GM18505 (cell line): ENCODE results near the gene NEGR1.

Experiments used
- ATAC-seq: cut with Tn5 transposase; IDR thresholded peaks from one replicate; pipeline ENCODE4 v1.9.1; 2021; ENCODE audit not compliant: unreplicated experiment
- POLR2A ChIP-seq: IDR thresholded peaks from 4 replicates; pipeline ENCODE4 v1.6.1; 2011; ENCODE audit warnings: borderline replicate concordance; ENCODE audit not compliant: insufficient read depth, insufficient read length; ENCODE audit errors: extremely low read depth

NEGR1 gene

DNA sequence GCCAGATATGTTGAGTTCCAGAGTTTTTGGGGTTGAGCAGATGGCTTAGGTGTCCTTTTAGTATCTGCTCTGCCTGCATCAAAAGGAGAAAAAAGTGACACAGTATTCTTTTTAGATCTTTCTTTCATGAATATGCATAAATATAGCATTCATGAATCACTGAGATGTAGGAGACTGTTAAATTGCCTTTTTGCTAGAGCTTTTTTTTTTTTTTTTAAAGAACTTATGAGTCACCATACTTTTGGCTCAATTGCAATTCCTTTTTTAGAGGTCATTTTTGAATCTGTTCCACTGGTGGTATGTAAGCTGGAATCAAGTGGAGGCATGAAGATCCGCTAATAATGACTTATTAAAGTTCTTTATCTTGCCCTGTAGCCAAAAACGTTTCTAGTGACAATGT, 720.6 kb downstream of the NEGR1 start:
- no peak for TF ChIP-seq POLR2A
- no peak for ATAC-seq

DNA sequence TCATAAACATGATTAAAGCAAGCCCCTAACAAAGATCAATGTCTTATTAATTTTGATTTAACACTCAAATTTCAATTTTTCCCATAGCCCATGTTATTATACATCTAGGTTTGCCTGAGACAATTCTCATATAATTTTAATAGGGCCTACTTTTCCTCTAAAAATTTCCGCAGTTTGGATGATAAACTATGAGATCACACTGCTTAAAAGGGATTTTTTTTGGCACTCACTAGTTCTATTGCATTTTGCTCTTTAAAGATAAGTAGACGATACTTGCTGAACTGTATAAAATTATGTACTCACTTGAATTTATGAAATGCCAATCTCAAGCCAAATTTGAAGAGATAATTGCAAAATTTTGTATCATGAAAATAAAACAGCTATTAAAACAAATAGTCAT, 721.1 kb downstream of the NEGR1 start:
- no peak for ATAC-seq
- no peak for TF ChIP-seq POLR2A

DNA sequence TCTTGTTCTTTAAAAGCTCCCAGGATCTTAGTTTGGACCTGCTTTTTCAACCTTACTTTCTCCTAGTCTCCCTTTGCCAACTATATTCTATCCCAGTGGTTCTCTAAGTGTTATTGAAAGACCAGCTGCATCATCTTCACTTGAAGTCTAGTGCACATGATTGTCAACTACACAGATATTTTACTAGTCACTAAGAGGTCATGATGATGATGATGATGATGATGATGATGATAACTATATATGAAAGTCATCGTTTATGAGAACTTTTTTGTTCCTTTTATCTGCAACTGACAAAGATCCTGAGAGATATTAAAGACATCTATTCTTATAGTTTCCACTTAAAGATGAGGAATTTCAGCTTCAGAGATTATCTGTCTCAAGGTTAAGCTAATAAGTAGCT, 722.5 kb downstream of the NEGR1 start:
- no peak for ATAC-seq

DNA sequence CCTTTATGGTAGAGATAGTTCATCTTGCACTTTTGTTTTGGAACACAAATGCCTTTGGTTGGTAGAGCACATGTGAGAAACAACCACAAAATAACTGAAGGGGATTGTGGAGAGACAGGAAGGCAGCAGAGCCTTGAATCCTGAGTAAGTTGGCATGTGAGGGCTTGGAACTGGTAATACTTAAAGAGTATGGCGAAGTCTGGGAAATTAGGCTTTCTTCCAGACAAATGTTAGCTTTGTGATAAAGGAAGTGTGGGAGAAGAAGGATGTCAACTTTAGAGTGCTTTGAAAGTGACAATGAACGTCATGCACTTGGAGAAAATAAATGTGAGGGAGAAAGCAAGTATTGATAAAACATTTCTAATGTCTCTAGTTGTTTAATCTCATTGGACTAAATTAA, 725.2 kb downstream of the NEGR1 start:
- TF ChIP-seq POLR2A: no peak
- no peak for ATAC-seq

More for the DNA sequence above, 722.5 kb downstream of the NEGR1 start:
- no peak for TF ChIP-seq POLR2A

GRCh38 chr1:71548398-71548890, 733.9 kb downstream of the NEGR1 start:
- TF ChIP-seq POLR2A: no peak
- no peak for ATAC-seq

GRCh38 chr1:71542155-71542554, 740.2 kb downstream of the NEGR1 start:
- TF ChIP-seq POLR2A: no peak
- no peak for ATAC-seq

DNA sequence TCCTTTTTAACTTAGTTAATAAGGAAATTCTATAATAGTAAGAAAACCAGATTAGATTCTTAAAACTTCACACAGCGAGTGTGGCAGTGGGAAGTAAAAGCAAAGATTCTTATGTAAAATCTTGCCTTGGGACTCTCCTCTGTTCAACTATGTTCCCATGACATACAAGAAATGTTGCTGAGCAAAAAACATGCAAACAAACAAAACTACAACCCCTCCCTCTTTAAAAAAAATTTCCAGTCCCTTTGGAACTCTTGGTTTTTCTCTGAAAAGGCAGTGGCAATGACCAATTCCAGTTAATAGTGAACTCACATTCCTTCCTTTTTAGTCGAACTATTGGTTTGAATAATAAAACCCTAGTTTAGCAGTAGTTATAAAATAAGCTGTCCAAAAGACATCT, 748.4 kb downstream of the NEGR1 start:
- TF ChIP-seq POLR2A: no peak
- ATAC-seq: no peak

DNA sequence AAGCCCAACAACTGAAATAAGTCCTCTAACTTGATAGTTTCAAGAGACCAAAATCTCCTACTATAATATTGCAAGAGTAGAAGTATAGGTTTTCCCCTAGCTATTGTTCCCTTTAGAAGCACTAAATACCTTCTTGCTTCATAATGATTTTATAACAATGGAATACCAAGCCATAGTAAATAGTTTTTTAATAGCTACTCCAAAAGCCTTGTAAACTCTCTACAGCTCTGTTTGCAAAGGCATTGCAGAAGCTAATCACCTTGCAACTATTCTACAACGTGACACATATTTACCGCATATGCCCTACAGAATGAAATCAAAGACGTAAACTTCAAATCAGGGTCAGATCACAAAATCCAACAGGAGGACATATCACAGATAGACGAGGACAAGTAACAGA, 750.0 kb downstream of the NEGR1 start:
- no peak for ATAC-seq
- no peak for TF ChIP-seq POLR2A

GRCh38 chr1:71526824-71527223, 755.5 kb downstream of the NEGR1 start:
- ATAC-seq: no peak
- no peak for TF ChIP-seq POLR2A

DNA sequence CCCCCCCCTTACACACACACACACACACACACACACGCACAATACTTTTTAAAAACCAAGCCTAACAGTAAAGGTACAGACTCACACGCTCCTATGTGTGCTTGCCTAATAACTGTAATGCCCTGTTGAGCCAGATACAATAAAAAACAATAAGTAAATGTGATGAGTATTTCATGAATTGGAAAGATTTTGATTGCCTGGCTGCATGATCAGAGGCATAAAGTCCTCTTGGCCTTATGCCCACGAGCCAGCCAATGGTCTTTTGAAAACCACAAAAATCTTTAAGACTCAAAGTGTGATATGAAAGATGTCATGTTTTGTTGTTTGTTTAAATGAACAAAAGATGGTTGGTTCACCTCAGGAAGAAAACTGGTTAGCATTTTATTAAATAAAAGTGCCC, 759.6 kb downstream of the NEGR1 start:
- TF ChIP-seq POLR2A: no peak
- no peak for ATAC-seq

- no peak for TF ChIP-seq POLR2A
- no peak for ATAC-seq
These were observed 760.6 kb downstream of the NEGR1 start for GRCh38 chr1:71521655-71522264.

DNA sequence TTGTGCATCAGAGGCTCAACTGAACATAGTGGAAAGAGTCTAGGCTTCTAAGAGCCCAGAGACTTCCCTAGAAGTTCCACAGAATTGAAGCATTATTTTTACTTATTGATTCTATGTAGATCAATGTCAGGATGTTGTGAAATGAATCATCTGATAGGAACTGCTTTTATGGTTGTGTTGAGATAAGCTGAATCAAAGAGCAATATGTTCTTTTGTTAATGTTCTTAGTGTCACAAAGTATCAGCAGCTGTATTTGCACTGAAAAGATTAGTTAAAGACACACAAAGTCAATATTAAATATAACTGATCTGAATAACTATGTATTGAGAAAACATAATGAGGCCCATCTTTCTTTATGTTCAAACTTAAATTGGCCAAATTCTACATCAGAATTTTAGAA, 770.8 kb downstream of the NEGR1 start:
- no peak for TF ChIP-seq POLR2A
- ATAC-seq: no peak

DNA sequence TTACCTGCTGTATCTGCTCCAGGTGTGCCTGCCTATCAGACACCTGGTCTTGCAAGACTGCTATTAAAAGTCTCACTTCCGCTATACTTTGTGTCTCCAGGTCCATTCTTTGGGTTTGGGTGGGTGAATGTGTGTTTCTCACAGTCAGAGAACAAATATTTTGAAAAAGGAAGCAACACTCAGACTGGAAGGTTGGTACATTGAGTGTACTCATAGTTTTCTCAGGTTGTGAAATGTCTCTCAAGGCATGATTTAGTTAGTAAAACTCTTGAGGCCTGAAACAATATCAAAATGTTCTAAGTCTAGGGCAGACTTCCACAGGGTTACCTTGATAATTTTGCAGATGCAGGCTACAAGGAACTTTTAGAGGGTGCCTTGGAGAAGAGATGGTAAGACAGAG, 771.6 kb downstream of the NEGR1 start:
- no peak for TF ChIP-seq POLR2A
- ATAC-seq: no peak

DNA sequence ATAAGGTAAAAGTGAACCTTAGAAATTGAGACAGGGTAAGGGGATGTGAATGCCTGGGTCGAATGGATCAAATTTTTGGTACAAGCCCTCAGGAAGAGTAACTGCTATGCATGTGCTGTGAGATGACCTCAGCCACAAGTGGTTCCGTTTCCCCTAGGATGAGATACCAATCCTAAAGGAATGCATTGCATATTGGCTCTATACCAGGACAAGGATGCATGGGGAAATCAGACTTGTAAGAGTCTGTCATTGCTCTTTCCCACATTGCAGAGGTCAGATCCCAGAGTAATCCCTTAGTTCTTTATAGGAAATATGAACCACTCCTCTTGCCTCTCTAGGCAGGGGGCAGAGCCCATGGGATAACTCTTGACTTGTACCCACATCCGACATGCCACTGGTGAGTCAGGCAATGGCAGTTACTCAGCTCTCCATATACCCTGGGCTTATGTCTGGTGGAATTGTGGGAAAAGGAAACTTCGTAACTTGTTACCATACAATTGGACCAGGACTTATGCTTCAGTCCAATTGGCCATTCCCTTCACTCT, 773.2 kb downstream of the NEGR1 start:
- TF ChIP-seq POLR2A: no peak
- ATAC-seq: no peak
